Spleen (tissue), 7 donors: ENCODE measurements around the gene COL8A1.

ENCODE experiments used
- CTCF ChIP-seq, 11 experiments: fragments of 200-600 bp in 7 of 11; fragments of 450-650 bp in 4 of 11; sonication (generic) in 4 of 11; IDR thresholded peaks in 8 of 11; conservative IDR thresholded peaks in 3 of 11; 1 replicate in 7 of 11; 2 replicates in 4 of 11; pipeline versions ENCODE4 v1.4.0 to v1.8.0; 2016 to 2021; ENCODE audit warnings: antibody characterized with exemption in 11 of 11, inconsistent platforms in 4 of 11, mild to moderate bottlenecking in 1 of 11
- POLR2AphosphoS5 ChIP-seq, 3 donors: sonication (generic); formaldehyde crosslinking; IDR thresholded peaks; one replicate each; pipeline ENCODE4 v1.5.1; 2017; ENCODE audit warnings: antibody characterized with exemption in 3 of 3
- donor health status: DM: no; HTN: no; CAD: no; lungs with moderate emphysema.
- donor health status: DM: no; HTN: no; CAD: no.
- donor health status: DM: no; HTN: no; CAD: no.

GRCh38 chr3:99639579-99639978 is 1.2 kb downstream of the COL8A1 start:
- TF ChIP-seq CTCF (IDR thresholded peaks at IDR 0.05 in 8 of 11, conservative IDR thresholded peaks at IDR 0.05 in 3 of 11) = no peak
- TF ChIP-seq POLR2AphosphoS5 (IDR thresholded peaks at IDR 0.05) = no peak
